Measurements from ENCODE around the gene UBP1. TPM values are rescaled to one million over a fixed set of nuclear protein-coding genes. Genes with fewer than 3 reads are reported as not detected.
"Not testable (repeated sequence)": the region's sequence is repeated elsewhere in the genome, so short reads cannot be mapped to it uniquely, and the experiment has no call there.

Gene UBP1
- polyA plus RNA-seq, 3 donors: 92.3 to 107 (median 99.6) TPM

- DNase-seq (ENCODE audit: extremely low read depth in 1 of 11, low read depth in 9 of 11, low spot score in 4 of 11): peak in 10 of 11 donors; percentile 9 to 48 (median 32)
These were observed 67.8 kb downstream of the UBP1 start for GRCh38 chr3:33372218-33373081.

GRCh38 chr3:33364531-33365128, 75.6 kb downstream of the UBP1 start:
- DNase-seq (ENCODE audit: extremely low read depth in 1 of 11, low read depth in 9 of 11, low spot score in 4 of 11): no peak

- DNase-seq (ENCODE audit: extremely low read depth in 1 of 11, low read depth in 9 of 11, low spot score in 4 of 11): no peak
These were observed 76.1 kb downstream of the UBP1 start for GRCh38 chr3:33364060-33364459.

GRCh38 chr3:33363113-33363800, 76.9 kb downstream of the UBP1 start:
- no peak for DNase-seq (ENCODE audit: extremely low read depth in 1 of 11, low read depth in 9 of 11, low spot score in 4 of 11)

GRCh38 chr3:33360136-33360825, 79.9 kb downstream of the UBP1 start:
- no peak for DNase-seq (ENCODE audit: extremely low read depth in 1 of 11, low read depth in 9 of 11, low spot score in 4 of 11)

- DNase-seq (ENCODE audit: extremely low read depth in 1 of 11, low read depth in 9 of 11, low spot score in 4 of 11): no peak
These were observed 81.9 kb downstream of the UBP1 start for GRCh38 chr3:33358172-33358781.

- DNase-seq (ENCODE audit: extremely low read depth in 1 of 11, low read depth in 9 of 11, low spot score in 4 of 11): no peak
These were observed 84.6 kb downstream of the UBP1 start for GRCh38 chr3:33355611-33356010.

- no peak for DNase-seq (ENCODE audit: extremely low read depth in 1 of 11, low read depth in 9 of 11, low spot score in 4 of 11)
These were observed 100.4 kb downstream of the UBP1 start for GRCh38 chr3:33339758-33340157.

- not testable (repeated sequence) for DNase-seq (ENCODE audit: extremely low read depth in 1 of 11, low read depth in 9 of 11, low spot score in 4 of 11)
These were observed 101.2 kb downstream of the UBP1 start for GRCh38 chr3:33338936-33339465.

Other genes starting within 250 kb of the UBP1 start
- gene SUSD5, start 221.6 kb downstream of the UBP1 start, polyA plus RNA-seq (ENCODE audit: insufficient read length in 3 of 3): 1 to 10 TPM; 4.0 to 5.9 (median 5.3) TPM
- gene FBXL2, start 163.0 kb downstream of the UBP1 start, polyA plus RNA-seq (ENCODE audit: insufficient read length in 3 of 3): 10 to 100 TPM; 24.6 to 35.2 (median 32.1) TPM

Measured in renal cortex interstitium (tissue), 11 donors.